Loucy (cell line): ENCODE data around the gene C3orf49.

Source experiments
- H2AFZ ChIP-seq: fragments of 200-600 bp; sonication (generic); 2 replicates; pipeline ENCODE4 v1.6.0; 2016; ENCODE audit warnings: antibody characterized with exemption, mild to moderate bottlenecking, low read length, moderate library complexity
- H3F3A ChIP-seq: fragments of 200-600 bp; 2 replicates; pipeline ENCODE4 v1.6.0; 2016; ENCODE audit warnings: antibody characterized with exemption, low read depth, mild to moderate bottlenecking
- H3K27me3 ChIP-seq: fragments of 200-600 bp; sonication (generic); 2 replicates; pipeline ENCODE4 v1.6.1; 2014; ENCODE audit warnings: low read length, mild to moderate bottlenecking; ENCODE audit not compliant: insufficient read depth, poor library complexity, severe bottlenecking
- H3K36me3 ChIP-seq: fragments of 200-600 bp; sonication (generic); 2 replicates; pipeline ENCODE4 v1.6.1; 2016; ENCODE audit warnings: low read length; ENCODE audit not compliant: insufficient read depth
- H3K4me1 ChIP-seq: fragments of 200-600 bp; sonication (generic); 2 replicates; pipeline ENCODE4 v1.5.1; 2014; ENCODE audit warnings: low read length, mild to moderate bottlenecking; ENCODE audit not compliant: insufficient read depth, poor library complexity, severe bottlenecking
- H3K4me2 ChIP-seq: fragments of 200-600 bp; sonication (generic); 2 replicates; pipeline ENCODE4 v1.6.0; 2014; ENCODE audit warnings: antibody characterized with exemption, low read length, low read depth, mild to moderate bottlenecking; ENCODE audit not compliant: poor library complexity, severe bottlenecking
- H3K4me3 ChIP-seq: fragments of 200-600 bp; sonication (generic); 2 replicates; pipeline ENCODE4 v1.5.1; 2014; ENCODE audit warnings: low read length, mild to moderate bottlenecking, mixed read lengths; ENCODE audit not compliant: poor library complexity, severe bottlenecking
- H3K79me2 ChIP-seq: fragments of 200-600 bp; sonication (generic); 2 replicates; pipeline ENCODE4 v1.6.1; 2014; ENCODE audit warnings: low read length; ENCODE audit not compliant: insufficient read depth
- H3K9ac ChIP-seq: fragments of 200-600 bp; sonication (generic); 2 replicates; pipeline ENCODE4 v1.6.0; 2014; ENCODE audit warnings: mild to moderate bottlenecking, low read depth, low read length, moderate library complexity; ENCODE audit not compliant: poor library complexity, severe bottlenecking
- H3K9me2 ChIP-seq: fragments of 200-600 bp; sonication (generic); replicated peaks from 2 replicates; pipeline ENCODE4 v1.6.1; 2016; ENCODE audit warnings: low read depth, low read length, mixed read lengths
- H3K9me3 ChIP-seq: fragments of 200-600 bp; sonication (generic); 2 replicates; pipeline ENCODE4 v1.6.1; 2014; ENCODE audit warnings: mild to moderate bottlenecking, antibody characterized with exemption, low read length, low read depth; ENCODE audit not compliant: insufficient read depth
- H4K20me1 ChIP-seq: fragments of 200-600 bp; sonication (generic); 2 replicates; pipeline ENCODE4 v1.6.0; 2014; ENCODE audit warnings: antibody characterized with exemption, low read length, mild to moderate bottlenecking; ENCODE audit not compliant: insufficient read depth, poor library complexity, severe bottlenecking
- EZH2phosphoT487 ChIP-seq: fragments of 200-600 bp; IDR thresholded peaks from 2 replicates; pipeline ENCODE4 v1.6.1; 2018; ENCODE audit warnings: antibody characterized with exemption, mild to moderate bottlenecking, moderate library complexity, borderline replicate concordance
- TF ChIP-seq, protein P1 (sequence below): fragments of 200-600 bp; sonication (generic); conservative IDR thresholded peaks from 2 replicates; pipeline ENCODE4 v1.5.1; 2014; ENCODE audit warnings: mild to moderate bottlenecking, antibody characterized with exemption, low read length

Gene C3orf49

DNA sequence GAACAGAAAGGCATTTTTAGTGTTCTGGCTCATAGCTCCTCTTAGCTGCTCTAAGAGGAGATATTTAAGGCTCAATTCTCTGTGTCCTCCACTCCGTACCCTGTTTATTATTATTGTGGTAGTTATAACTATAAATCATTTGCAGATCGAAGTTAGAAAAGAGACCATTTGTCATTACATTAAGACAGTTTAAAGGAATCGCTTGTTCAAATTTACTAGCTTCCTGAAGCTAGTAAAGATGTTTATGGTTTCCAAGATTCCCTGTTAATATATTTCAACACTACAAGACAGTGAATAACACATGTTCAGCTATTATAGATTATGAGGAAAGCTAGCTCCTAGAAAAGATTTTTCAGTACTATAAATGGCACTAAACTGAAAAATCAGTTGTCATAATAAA, 57.2 kb downstream of the C3orf49 start:
- Histone ChIP-seq H3K27me3 (no peaks in the 10 kb centered on the region), H3K36me3 (no peaks in the 10 kb centered on the region), H3K4me3 (no peak overlapping the region), H3K4me2 (no peak overlapping the region), H3K4me1 (peaks cover 54% of the 10 kb centered on the region), H3F3A (0 out of 2 replicates have a peak, but pooled peaks cover 4% of the 10 kb centered on the region), H3K79me2 (peaks cover 95% of the 10 kb centered on the region), H4K20me1 (peaks cover 71% of the 10 kb centered on the region), H2AFZ (no peak overlapping the region), H3K9me2 (no peaks in the 10 kb centered on the region), H3K9me3 (no peaks in the 10 kb centered on the region), H3K9ac (no peak overlapping the region)
- no peak for TF ChIP-seq EZH2phosphoT487
- TF ChIP-seq, protein P1, sequence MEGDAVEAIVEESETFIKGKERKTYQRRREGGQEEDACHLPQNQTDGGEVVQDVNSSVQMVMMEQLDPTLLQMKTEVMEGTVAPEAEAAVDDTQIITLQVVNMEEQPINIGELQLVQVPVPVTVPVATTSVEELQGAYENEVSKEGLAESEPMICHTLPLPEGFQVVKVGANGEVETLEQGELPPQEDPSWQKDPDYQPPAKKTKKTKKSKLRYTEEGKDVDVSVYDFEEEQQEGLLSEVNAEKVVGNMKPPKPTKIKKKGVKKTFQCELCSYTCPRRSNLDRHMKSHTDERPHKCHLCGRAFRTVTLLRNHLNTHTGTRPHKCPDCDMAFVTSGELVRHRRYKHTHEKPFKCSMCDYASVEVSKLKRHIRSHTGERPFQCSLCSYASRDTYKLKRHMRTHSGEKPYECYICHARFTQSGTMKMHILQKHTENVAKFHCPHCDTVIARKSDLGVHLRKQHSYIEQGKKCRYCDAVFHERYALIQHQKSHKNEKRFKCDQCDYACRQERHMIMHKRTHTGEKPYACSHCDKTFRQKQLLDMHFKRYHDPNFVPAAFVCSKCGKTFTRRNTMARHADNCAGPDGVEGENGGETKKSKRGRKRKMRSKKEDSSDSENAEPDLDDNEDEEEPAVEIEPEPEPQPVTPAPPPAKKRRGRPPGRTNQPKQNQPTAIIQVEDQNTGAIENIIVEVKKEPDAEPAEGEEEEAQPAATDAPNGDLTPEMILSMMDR = no peak

DNA sequence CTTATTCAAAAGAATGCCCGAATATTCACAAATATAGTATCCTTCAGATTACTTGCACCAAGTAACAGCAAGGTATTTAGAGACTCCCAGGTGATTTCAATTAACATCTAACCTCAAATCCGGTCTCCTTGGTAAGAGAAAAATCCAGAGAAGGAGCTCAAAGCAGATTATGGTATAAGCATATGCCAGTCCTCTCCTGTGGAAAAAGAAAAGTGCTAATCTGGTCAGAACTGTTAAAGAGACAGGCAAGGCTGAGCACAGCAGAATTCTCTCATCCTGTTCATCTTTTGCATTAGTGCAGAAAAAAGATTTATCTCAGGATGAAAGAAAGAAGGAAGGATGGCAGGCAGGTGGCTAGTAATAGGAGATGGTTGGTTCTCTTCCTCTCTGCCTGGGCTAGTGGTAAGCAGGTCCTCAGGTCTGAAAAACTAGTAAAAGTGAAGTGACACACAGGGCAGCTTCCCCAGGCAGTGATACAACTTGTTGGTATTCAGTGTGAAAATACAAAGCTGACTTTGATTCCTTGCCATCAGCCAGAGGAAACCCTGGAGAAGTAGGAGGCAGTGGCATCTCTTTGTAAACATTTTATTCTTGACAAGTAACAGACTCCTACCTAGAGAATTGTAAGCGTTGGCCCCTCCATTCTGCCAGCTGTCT, 58.8 kb downstream of the C3orf49 start:
- no peak for TF ChIP-seq EZH2phosphoT487
- TF ChIP-seq, protein P1 = no peak
- peak overlapping the region; percentile 31 for H3K4me3 ChIP-seq
- peak overlapping the region; percentile 50 for H3K4me2 ChIP-seq
- no peaks in the 10 kb centered on the region for H3K9me2 ChIP-seq
- H4K20me1 ChIP-seq = peaks cover 66% of the 10 kb centered on the region
- H3K9ac ChIP-seq = no peak overlapping the region
- H3K27me3 ChIP-seq = no peaks in the 10 kb centered on the region
- H3K79me2 ChIP-seq = peaks cover 97% of the 10 kb centered on the region
- no peaks in the 10 kb centered on the region for H3K9me3 ChIP-seq
- H2AFZ ChIP-seq = no peak overlapping the region
- H3K4me1 ChIP-seq = peaks cover 41% of the 10 kb centered on the region
- 0 out of 2 replicates have a peak, but pooled peaks cover 4% of the 10 kb centered on the region for H3F3A ChIP-seq
- no peaks in the 10 kb centered on the region for H3K36me3 ChIP-seq

DNA sequence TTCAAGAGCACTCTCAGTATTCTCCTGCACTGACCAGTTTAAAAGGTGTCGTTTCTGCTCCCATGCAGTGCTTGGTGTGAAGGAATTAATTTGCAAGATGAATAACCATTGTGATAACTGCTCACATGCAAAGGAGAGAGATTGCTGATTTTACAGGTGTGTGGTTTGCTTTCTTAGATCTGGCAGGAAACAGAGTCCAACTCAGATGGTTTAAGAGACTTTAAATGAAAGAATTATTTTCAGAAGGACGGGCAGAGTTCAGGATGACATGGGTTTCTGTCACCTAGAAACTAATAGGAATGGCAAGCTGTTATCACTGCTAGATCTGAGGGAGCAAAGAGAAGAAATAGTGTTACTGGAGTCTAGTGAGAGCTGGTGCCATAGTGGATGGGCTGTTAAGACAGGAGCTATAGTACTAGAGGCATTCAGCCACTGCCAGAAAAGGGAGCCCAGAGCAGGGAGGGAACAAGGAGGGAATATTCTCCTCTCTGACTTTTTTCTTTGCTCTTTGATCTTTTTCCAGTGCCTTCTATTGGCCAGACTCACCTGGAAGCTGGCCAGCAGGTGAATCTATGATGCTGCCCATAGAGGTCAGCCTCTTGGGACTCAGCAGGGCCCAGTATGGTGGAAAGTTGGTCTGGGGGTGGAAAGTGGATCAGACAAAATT, 59.4 kb downstream of the C3orf49 start:
- peaks cover 97% of the 10 kb centered on the region for H3K79me2 ChIP-seq

More for the DNA sequence above, 59.4 kb downstream of the C3orf49 start:
- Histone ChIP-seq H3K9me2 (no peaks in the 10 kb centered on the region), H3K4me2 (peak overlapping the region; percentile 50), H3F3A (0 out of 2 replicates have a peak, but pooled peaks cover 4% of the 10 kb centered on the region), H2AFZ (no peak overlapping the region), H3K9ac (no peak overlapping the region), H4K20me1 (peaks cover 66% of the 10 kb centered on the region), H3K4me1 (peaks cover 41% of the 10 kb centered on the region), H3K27me3 (no peaks in the 10 kb centered on the region), H3K4me3 (peak overlapping the region; percentile 31), H3K36me3 (no peaks in the 10 kb centered on the region), H3K9me3 (no peaks in the 10 kb centered on the region)
- TF ChIP-seq, protein P1 = no peak
- no peak for TF ChIP-seq EZH2phosphoT487
